Transverse colon (tissue), 4 donors: ENCODE measurements around the gene OMA1. TPM values are rescaled to one million over a fixed set of nuclear protein-coding genes. Genes with fewer than 3 reads are reported as not detected.

ENCODE experiments used
- DNase-seq: peaks from one replicate; pipeline ENCODE4 v3.0.0-alpha.2; 2019
- H3K27ac ChIP-seq, 4 donors: fragments of 200-600 bp; sonication (generic); 2 replicates each; pipeline ENCODE4 v1.5.1; 2016 to 2018; ENCODE audit warnings: inconsistent platforms in 4 of 4
- H3K27me3 ChIP-seq: fragments of 200-600 bp; sonication (generic); 2 replicates; pipeline ENCODE4 v1.5.1; 2017; ENCODE audit warnings: inconsistent platforms
- H3K36me3 ChIP-seq, 4 donors: fragments of 200-600 bp; sonication (generic); 2 replicates each; pipeline ENCODE4 v1.5.1; 2017 to 2019; ENCODE audit warnings: inconsistent platforms in 4 of 4
- H3K4me1 ChIP-seq, 4 donors: fragments of 200-600 bp; sonication (generic); 2 replicates each; pipeline ENCODE4 v1.5.1; 2017 to 2020; ENCODE audit warnings: inconsistent platforms in 4 of 4
- H3K4me3 ChIP-seq, 4 donors: fragments of 200-600 bp; sonication (generic); 1 replicate in 1 of 4; 2 replicates in 3 of 4; pipeline versions ENCODE4 v1.5.1 to v1.6.1; 2017 to 2019; ENCODE audit warnings: inconsistent platforms in 4 of 4
- H3K9me3 ChIP-seq, 2 donors: fragments of 200-600 bp; sonication (generic); 2 replicates each; pipeline ENCODE4 v1.5.1; 2017 to 2019; ENCODE audit warnings: inconsistent platforms in 2 of 2
- EP300 ChIP-seq: sonication (generic); formaldehyde crosslinking; IDR thresholded peaks from one replicate; pipeline ENCODE4 v1.6.1; 2017; ENCODE audit warnings: antibody characterized with exemption, low read depth
- POLR2A ChIP-seq: fragments of 450-650 bp; IDR thresholded peaks from one replicate; pipeline ENCODE4 v1.6.1; 2016; ENCODE audit warnings: antibody characterized with exemption, mild to moderate bottlenecking, moderate library complexity
- POLR2AphosphoS5 ChIP-seq, 3 donors: sonication (generic); formaldehyde crosslinking; IDR thresholded peaks; one replicate each; pipeline ENCODE4 v1.6.1; 2016; ENCODE audit warnings: antibody characterized with exemption in 3 of 3
- WGBS, 2 donors: methylation state at CpG; one replicate each; pipeline ENCODE4 v1.1.5; 2018; ENCODE audit warnings: low coverage in 1 of 2; 5-methylcytosine and 5-hydroxymethylcytosine counted together
- in situ Hi-C, 4 donors: fragments of 200-750 bp; cut with MboI; loops; one replicate each; pipeline versions ENCODE4 v1.15.0 to v1.15.1; 2017; ENCODE audit warnings: low sequenced_read_pairs in 3 of 4, low pct_ligation_motif_present in 1 of 4, low pct_unique_long_range_greater_than_20kb in 1 of 4
- intact Hi-C: fragments of 100-400 bp; cut with DNase I; formaldehyde crosslinking; loops from one replicate; pipeline ENCODE4 v1.15.1; 2023; ENCODE audit warnings: low total_unique reads
- total RNA-seq, 4 donors: library from RNA; depleted of rRNA; stranded (reverse); fragments of >200 nt; gene quantifications; one replicate each; pipeline ENCODE4 v1.1.0, GENCODE V29; 2016
- TF ChIP-seq, protein P1 (sequence below), 5 experiments: fragments of 200-600 bp in 3 of 5; fragments of 450-650 bp in 2 of 5; sonication (generic) in 3 of 5; IDR thresholded peaks; 1 replicate in 2 of 5; 2 replicates in 3 of 5; pipeline ENCODE4 v1.5.1; 2016 to 2017; ENCODE audit warnings: antibody characterized with exemption in 5 of 5, inconsistent platforms in 3 of 5, mild to moderate bottlenecking in 2 of 5, moderate library complexity in 1 of 5

Gene OMA1
- total RNA-seq, 4 donors from 2014 or later: 6.4 to 29.4 (median 20.0) TPM

GRCh38 chr1:58586271-58586670 is 39.7 kb upstream of the OMA1 start:
- TF ChIP-seq POLR2A (no peak), POLR2AphosphoS5 (IDR thresholded peaks at IDR 0.05) (no peak), EP300 (no peak)
- TF ChIP-seq, protein P1, sequence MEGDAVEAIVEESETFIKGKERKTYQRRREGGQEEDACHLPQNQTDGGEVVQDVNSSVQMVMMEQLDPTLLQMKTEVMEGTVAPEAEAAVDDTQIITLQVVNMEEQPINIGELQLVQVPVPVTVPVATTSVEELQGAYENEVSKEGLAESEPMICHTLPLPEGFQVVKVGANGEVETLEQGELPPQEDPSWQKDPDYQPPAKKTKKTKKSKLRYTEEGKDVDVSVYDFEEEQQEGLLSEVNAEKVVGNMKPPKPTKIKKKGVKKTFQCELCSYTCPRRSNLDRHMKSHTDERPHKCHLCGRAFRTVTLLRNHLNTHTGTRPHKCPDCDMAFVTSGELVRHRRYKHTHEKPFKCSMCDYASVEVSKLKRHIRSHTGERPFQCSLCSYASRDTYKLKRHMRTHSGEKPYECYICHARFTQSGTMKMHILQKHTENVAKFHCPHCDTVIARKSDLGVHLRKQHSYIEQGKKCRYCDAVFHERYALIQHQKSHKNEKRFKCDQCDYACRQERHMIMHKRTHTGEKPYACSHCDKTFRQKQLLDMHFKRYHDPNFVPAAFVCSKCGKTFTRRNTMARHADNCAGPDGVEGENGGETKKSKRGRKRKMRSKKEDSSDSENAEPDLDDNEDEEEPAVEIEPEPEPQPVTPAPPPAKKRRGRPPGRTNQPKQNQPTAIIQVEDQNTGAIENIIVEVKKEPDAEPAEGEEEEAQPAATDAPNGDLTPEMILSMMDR (IDR thresholded peaks at IDR 0.05): no peak
- DNase-seq: no peak
- no peaks in the 10 kb centered on the region for H3K9me3 ChIP-seq
- no peaks in the 10 kb centered on the region for H3K36me3 ChIP-seq
- intact Hi-C loops (no loop called here), in situ Hi-C loops (no loop called here)
- 89% methylated on average over 4 of the region's 4 CpGs; no CpG with 5 or more reads in 1 of the 2 donors for WGBS, 2 donors
- H3K27me3 ChIP-seq: no peaks in the 10 kb centered on the region
- peak overlapping the region in 1 of 4 donors; percentile 66 for H3K27ac ChIP-seq
- no peak overlapping the region for H3K4me3 ChIP-seq
- H3K4me1 ChIP-seq: peaks cover 11 to 26% (median 19%) of the 10 kb centered on the region in 4 donors

- TF ChIP-seq, protein P1 (IDR thresholded peaks at IDR 0.05): no peak
- TF ChIP-seq POLR2A: no peak
- no peak for TF ChIP-seq POLR2AphosphoS5 (IDR thresholded peaks at IDR 0.05)
- TF ChIP-seq EP300: no peak
- in situ Hi-C loops: no loop called here
- Histone ChIP-seq H3K4me3 (no peak overlapping the region), H3K4me1 (peaks cover 11 to 26% (median 19%) of the 10 kb centered on the region in 4 donors), H3K27me3 (no peaks in the 10 kb centered on the region), H3K27ac (peak overlapping the region; percentile 20 to 73 (median 64)), H3K9me3 (no peaks in the 10 kb centered on the region), H3K36me3 (no peaks in the 10 kb centered on the region)
- 33 to 48% methylated on average over 3 of the region's 3 CpGs for WGBS, 2 donors
- DNase-seq: no peak
- intact Hi-C loops: no loop called here
These were observed 39.1 kb upstream of the OMA1 start for GRCh38 chr1:58585581-58586151.

- H3K27ac ChIP-seq: peak overlapping the region; percentile 20 to 73 (median 64)
- no peak overlapping the region for H3K4me3 ChIP-seq
- no peaks in the 10 kb centered on the region for H3K27me3 ChIP-seq
- in situ Hi-C loops: no loop called here
- peaks cover 11 to 26% (median 19%) of the 10 kb centered on the region in 4 donors for H3K4me1 ChIP-seq
- no peaks in the 10 kb centered on the region for H3K36me3 ChIP-seq
- TF ChIP-seq POLR2A (no peak), EP300 (no peak), POLR2AphosphoS5 (IDR thresholded peaks at IDR 0.05) (no peak)
- TF ChIP-seq, protein P1 (IDR thresholded peaks at IDR 0.05): no peak
- WGBS, 2 donors: 44 to 69% methylated on average over 2 of the region's 2 CpGs
- DNase-seq: no peak
- intact Hi-C loops: no loop called here
- H3K9me3 ChIP-seq: no peaks in the 10 kb centered on the region
These were observed 38.6 kb upstream of the OMA1 start for GRCh38 chr1:58585166-58585565.

GRCh38 chr1:58584082-58584895 is 37.8 kb upstream of the OMA1 start:
- H3K4me1 ChIP-seq: peaks cover 11 to 26% (median 19%) of the 10 kb centered on the region in 4 donors
- peaks cover 1% of the 10 kb centered on the region for H3K27me3 ChIP-seq
- WGBS, 2 donors: 22 to 42% methylated on average over 3 to 8 of the region's 8 CpGs
- H3K27ac ChIP-seq: peak overlapping the region; percentile 29 to 73 (median 64)
- intact Hi-C loops: no loop called here
- no peaks in the 10 kb centered on the region for H3K36me3 ChIP-seq
- in situ Hi-C loops: no loop called here
- H3K9me3 ChIP-seq: no peaks in the 10 kb centered on the region
- peak; percentile 41 for DNase-seq
- TF ChIP-seq EP300 (no peak), POLR2A (no peak), POLR2AphosphoS5 (IDR thresholded peaks at IDR 0.05) (peak in 2 of 3 donors; percentile 24 to 30)
- TF ChIP-seq, protein P1 (IDR thresholded peaks at IDR 0.05): no peak
- no peak overlapping the region for H3K4me3 ChIP-seq
